ENCODE measurements around the gene RAD18.

Gene RAD18

DNA sequence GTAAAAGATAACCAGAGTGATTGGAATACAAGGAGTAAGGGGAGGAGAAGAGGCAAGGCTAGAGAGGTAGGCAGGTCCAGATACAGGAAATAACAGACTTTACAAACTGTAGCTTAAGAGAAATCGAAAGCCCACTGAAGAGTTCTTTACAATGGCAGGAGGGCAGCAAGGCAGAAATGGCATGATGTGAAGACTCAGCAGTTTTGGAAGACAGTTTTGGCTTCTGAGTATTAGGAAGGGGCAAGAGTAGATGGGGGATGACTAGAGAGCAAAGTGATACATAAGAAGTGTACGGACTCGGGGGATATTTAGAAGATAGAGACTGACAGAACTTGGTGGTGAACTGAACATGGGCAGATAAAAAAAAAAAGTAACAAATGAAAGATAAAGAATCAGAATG is 54.1 kb downstream of the RAD18 start:
- Histone ChIP-seq H3K36me3 (ENCODE audit: low read length) (peaks cover 3% of the 10 kb centered on the region; the same call in 1 of the 2 replicates), H3K9me2 (replicated peaks; ENCODE audit: insufficient read depth, low read length) (no peaks in the 10 kb centered on the region), H3K27ac (ENCODE audit: low read depth, low read length) (no peak overlapping the region), H4K20me1 (ENCODE audit: low read depth, low read length) (no peaks in the 10 kb centered on the region), H2AFZ (ENCODE audit: low read depth, low read length, severe bottlenecking) (no peak overlapping the region), H3K9me3 (ENCODE audit: insufficient read depth, low read length) (no peaks in the 10 kb centered on the region), H3K4me2 (ENCODE audit: low read depth, low read length, poor library complexity, severe bottlenecking) (no peak overlapping the region), H3F3A (ENCODE audit: insufficient read depth) (no peaks in the 10 kb centered on the region), H3K4me3 (ENCODE audit: insufficient read depth, low read length, poor library complexity, severe bottlenecking) (no peak overlapping the region), H3K79me2 (ENCODE audit: insufficient read depth, low read length) (no peaks in the 10 kb centered on the region), H3K27me3 (ENCODE audit: low read length) (no peaks in the 10 kb centered on the region), H3K9ac (ENCODE audit: low read length) (no peak overlapping the region)
- TF ChIP-seq, protein P1, sequence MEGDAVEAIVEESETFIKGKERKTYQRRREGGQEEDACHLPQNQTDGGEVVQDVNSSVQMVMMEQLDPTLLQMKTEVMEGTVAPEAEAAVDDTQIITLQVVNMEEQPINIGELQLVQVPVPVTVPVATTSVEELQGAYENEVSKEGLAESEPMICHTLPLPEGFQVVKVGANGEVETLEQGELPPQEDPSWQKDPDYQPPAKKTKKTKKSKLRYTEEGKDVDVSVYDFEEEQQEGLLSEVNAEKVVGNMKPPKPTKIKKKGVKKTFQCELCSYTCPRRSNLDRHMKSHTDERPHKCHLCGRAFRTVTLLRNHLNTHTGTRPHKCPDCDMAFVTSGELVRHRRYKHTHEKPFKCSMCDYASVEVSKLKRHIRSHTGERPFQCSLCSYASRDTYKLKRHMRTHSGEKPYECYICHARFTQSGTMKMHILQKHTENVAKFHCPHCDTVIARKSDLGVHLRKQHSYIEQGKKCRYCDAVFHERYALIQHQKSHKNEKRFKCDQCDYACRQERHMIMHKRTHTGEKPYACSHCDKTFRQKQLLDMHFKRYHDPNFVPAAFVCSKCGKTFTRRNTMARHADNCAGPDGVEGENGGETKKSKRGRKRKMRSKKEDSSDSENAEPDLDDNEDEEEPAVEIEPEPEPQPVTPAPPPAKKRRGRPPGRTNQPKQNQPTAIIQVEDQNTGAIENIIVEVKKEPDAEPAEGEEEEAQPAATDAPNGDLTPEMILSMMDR (IDR thresholded peaks at IDR 0.05; ENCODE audit: insufficient read depth, low read length, poor library complexity, severe bottlenecking): no peak
- no peak for TF ChIP-seq EZH2phosphoT487 (conservative IDR thresholded peaks at IDR 0.05; ENCODE audit: low read length)

DNA sequence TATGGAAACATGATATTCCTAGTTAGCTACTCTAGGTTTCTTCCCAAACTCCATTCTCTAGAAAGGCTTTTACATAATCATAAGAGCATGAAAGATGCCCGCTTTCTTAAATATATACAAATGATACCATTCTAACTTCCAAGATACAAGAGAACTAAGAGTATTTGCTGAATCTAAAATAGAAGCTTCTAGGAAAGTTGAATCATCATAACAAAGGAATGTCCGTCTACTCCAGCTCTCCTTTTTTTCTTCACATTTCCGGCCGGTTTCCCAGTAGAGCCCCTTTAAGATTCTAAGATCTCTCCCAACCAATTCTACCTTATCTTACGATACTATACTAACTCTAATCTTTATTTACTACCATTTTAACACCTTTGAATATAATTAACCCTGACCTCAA is 60.1 kb downstream of the RAD18 start:
- Histone ChIP-seq H3K27ac (ENCODE audit: low read depth, low read length) (no peak overlapping the region), H3K79me2 (ENCODE audit: insufficient read depth, low read length) (no peaks in the 10 kb centered on the region), H3F3A (ENCODE audit: insufficient read depth) (no peaks in the 10 kb centered on the region), H3K4me2 (ENCODE audit: low read depth, low read length, poor library complexity, severe bottlenecking) (no peak overlapping the region), H3K9ac (ENCODE audit: low read length) (no peak overlapping the region), H3K36me3 (ENCODE audit: low read length) (peaks cover 14% of the 10 kb centered on the region), H2AFZ (ENCODE audit: low read depth, low read length, severe bottlenecking) (no peak overlapping the region), H4K20me1 (ENCODE audit: low read depth, low read length) (no peaks in the 10 kb centered on the region), H3K4me3 (ENCODE audit: insufficient read depth, low read length, poor library complexity, severe bottlenecking) (no peak overlapping the region), H3K9me3 (ENCODE audit: insufficient read depth, low read length) (no peaks in the 10 kb centered on the region), H3K9me2 (replicated peaks; ENCODE audit: insufficient read depth, low read length) (no peaks in the 10 kb centered on the region), H3K27me3 (ENCODE audit: low read length) (no peaks in the 10 kb centered on the region)
- TF ChIP-seq, protein P1 (IDR thresholded peaks at IDR 0.05; ENCODE audit: insufficient read depth, low read length, poor library complexity, severe bottlenecking): no peak
- TF ChIP-seq EZH2phosphoT487 (conservative IDR thresholded peaks at IDR 0.05; ENCODE audit: low read length): no peak

DNA sequence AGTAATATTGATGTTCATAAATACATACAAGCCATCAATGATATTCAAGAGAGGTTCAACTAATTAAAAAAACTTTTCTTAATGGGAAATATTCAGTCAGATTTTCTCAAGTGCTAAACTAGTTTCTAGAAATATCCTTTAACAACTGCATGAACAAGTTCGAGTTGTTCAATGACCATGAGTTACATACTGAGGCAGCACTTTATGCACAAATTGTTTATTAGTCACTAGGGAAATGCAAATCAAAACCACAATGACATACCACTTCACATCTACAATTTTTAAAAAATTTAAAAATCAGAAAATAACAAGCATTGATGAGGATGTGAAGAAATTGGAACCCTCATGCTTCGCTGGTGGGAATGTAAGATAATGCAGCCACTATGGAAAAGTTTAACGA is 62.4 kb downstream of the RAD18 start:
- no peaks in the 10 kb centered on the region for H4K20me1 ChIP-seq (ENCODE audit: low read depth, low read length)
- H3F3A ChIP-seq (ENCODE audit: insufficient read depth): no peaks in the 10 kb centered on the region
- TF ChIP-seq, protein P1 (IDR thresholded peaks at IDR 0.05; ENCODE audit: insufficient read depth, low read length, poor library complexity, severe bottlenecking): no peak
- TF ChIP-seq EZH2phosphoT487 (conservative IDR thresholded peaks at IDR 0.05; ENCODE audit: low read length): no peak
- no peak overlapping the region for H3K4me3 ChIP-seq (ENCODE audit: insufficient read depth, low read length, poor library complexity, severe bottlenecking)
- no peaks in the 10 kb centered on the region for H3K79me2 ChIP-seq (ENCODE audit: insufficient read depth, low read length)
- H3K9me2 ChIP-seq (replicated peaks; ENCODE audit: insufficient read depth, low read length): no peaks in the 10 kb centered on the region
- H3K4me2 ChIP-seq (ENCODE audit: low read depth, low read length, poor library complexity, severe bottlenecking): no peak overlapping the region
- peaks cover 14% of the 10 kb centered on the region for H3K36me3 ChIP-seq (ENCODE audit: low read length)
- H2AFZ ChIP-seq (ENCODE audit: low read depth, low read length, severe bottlenecking): no peak overlapping the region
- H3K9ac ChIP-seq (ENCODE audit: low read length): no peak overlapping the region
- no peaks in the 10 kb centered on the region for H3K27me3 ChIP-seq (ENCODE audit: low read length)
- H3K27ac ChIP-seq (ENCODE audit: low read depth, low read length): no peak overlapping the region
- H3K9me3 ChIP-seq (ENCODE audit: insufficient read depth, low read length): no peaks in the 10 kb centered on the region

Measured in SU-DHL-6 (cell line).